ENCODE measurements around the gene RBKS.

Gene RBKS

GRCh38 chr2:27782701-27783100 lies 107.5 kb downstream of the RBKS start:
- no peak for DNase-seq (ENCODE audit: low read depth)
- no peak for TF ChIP-seq CTCF (conservative IDR thresholded peaks at IDR 0.05; ENCODE audit: low read depth, low read length)
- H3K4me3 ChIP-seq (ENCODE audit: low read depth, low read length): no peak overlapping the region

GRCh38 chr2:27781496-27781895 lies 108.7 kb downstream of the RBKS start:
- H3K4me3 ChIP-seq (ENCODE audit: low read depth, low read length): no peak overlapping the region
- TF ChIP-seq CTCF (conservative IDR thresholded peaks at IDR 0.05; ENCODE audit: low read depth, low read length): no peak
- no peak for DNase-seq (ENCODE audit: low read depth)

- no peak for DNase-seq (ENCODE audit: low read depth)
- no peak for TF ChIP-seq CTCF (conservative IDR thresholded peaks at IDR 0.05; ENCODE audit: low read depth, low read length)
Measured at GRCh38 chr2:27779417-27780055, 110.7 kb downstream of the RBKS start.

GRCh38 chr2:27776696-27777095 lies 113.5 kb downstream of the RBKS start:
- H3K4me3 ChIP-seq (ENCODE audit: low read depth, low read length): no peak overlapping the region
- DNase-seq (ENCODE audit: low read depth): no peak
- no peak for TF ChIP-seq CTCF (conservative IDR thresholded peaks at IDR 0.05; ENCODE audit: low read depth, low read length)

More at GRCh38 chr2:27779417-27780055, 110.7 kb downstream of the RBKS start:
- no peak overlapping the region for H3K4me3 ChIP-seq (ENCODE audit: low read depth, low read length)

GRCh38 chr2:27776097-27776496 lies 114.1 kb downstream of the RBKS start:
- TF ChIP-seq CTCF (conservative IDR thresholded peaks at IDR 0.05; ENCODE audit: low read depth, low read length): no peak
- peak; percentile 37 for DNase-seq (ENCODE audit: low read depth)
- H3K4me3 ChIP-seq (ENCODE audit: low read depth, low read length): no peak overlapping the region

GRCh38 chr2:27773959-27774358 lies 116.2 kb downstream of the RBKS start:
- no peak for DNase-seq (ENCODE audit: low read depth)
- TF ChIP-seq CTCF (conservative IDR thresholded peaks at IDR 0.05; ENCODE audit: low read depth, low read length): no peak
- no peak overlapping the region for H3K4me3 ChIP-seq (ENCODE audit: low read depth, low read length)

GRCh38 chr2:27772804-27773203 lies 117.4 kb downstream of the RBKS start:
- TF ChIP-seq CTCF (conservative IDR thresholded peaks at IDR 0.05; ENCODE audit: low read depth, low read length): no peak
- H3K4me3 ChIP-seq (ENCODE audit: low read depth, low read length): peak overlapping the region; percentile 99
- peak; percentile 23 for DNase-seq (ENCODE audit: low read depth)
